Ascending aorta (tissue), 2 donors: Measurements from ENCODE around the gene FARP1. TPM values are rescaled to one million over a fixed set of nuclear protein-coding genes. Genes with fewer than 3 reads are reported as not detected.

ENCODE experiments used
- DNase-seq, 2 donors: peaks; one replicate each; pipeline ENCODE4 v3.0.0-alpha.2; 2019; ENCODE audit warnings: low spot score in 2 of 2
- H3K27ac ChIP-seq, 2 donors: fragments of 200-600 bp; sonication (generic); one replicate each; pipeline ENCODE4 v1.5.1; 2016 to 2017; ENCODE audit warnings: mild to moderate bottlenecking in 1 of 2
- H3K27me3 ChIP-seq: fragments of 200-600 bp; sonication (generic); one replicate; pipeline ENCODE4 v1.5.1; 2017
- H3K36me3 ChIP-seq, 2 donors: fragments of 200-600 bp; sonication (generic); one replicate each; pipeline ENCODE4 v1.5.1; 2016
- H3K4me1 ChIP-seq, 2 donors: fragments of 200-600 bp; sonication (generic); one replicate each; pipeline ENCODE4 v1.5.1; 2016 to 2017; ENCODE audit warnings: mild to moderate bottlenecking in 1 of 2
- H3K4me3 ChIP-seq, 2 donors: fragments of 200-600 bp; sonication (generic); one replicate each; pipeline ENCODE4 v1.5.1; 2016 to 2017; ENCODE audit warnings: mild to moderate bottlenecking in 1 of 2
- H3K9me3 ChIP-seq, 2 donors: fragments of 200-600 bp; sonication (generic); one replicate each; pipeline ENCODE4 v1.5.1; 2016
- CTCF ChIP-seq, 3 experiments: fragments of 200-600 bp in 2 of 3; fragments of 450-650 bp in 1 of 3; sonication (generic) in 2 of 3; IDR thresholded peaks; one replicate each; pipeline ENCODE4 v1.5.1; 2016 to 2019; ENCODE audit warnings: antibody characterized with exemption in 3 of 3, mild to moderate bottlenecking in 1 of 3, moderate library complexity in 1 of 3
- intact Hi-C: fragments of 100-400 bp; cut with DNase I; formaldehyde crosslinking; loops from one replicate; pipeline ENCODE4 v1.15.1; 2023
- total RNA-seq: library from RNA; depleted of rRNA; stranded (reverse); fragments of >200 nt; gene quantifications from one replicate; pipeline ENCODE4 v1.1.0, GENCODE V29; 2016

Gene FARP1
- total RNA-seq, 1 donor from 2014 or later: 80.8 TPM

- no peak for TF ChIP-seq CTCF (IDR thresholded peaks at IDR 0.05)
- no peak overlapping the region for H3K4me3 ChIP-seq
- H3K9me3 ChIP-seq: no peaks in the 10 kb centered on the region
- intact Hi-C loops: no loop called here
- peak in 1 of 2 donors; percentile 41 for DNase-seq
- H3K36me3 ChIP-seq: no peaks in the 10 kb centered on the region
- peaks cover 3 to 8% of the 10 kb centered on the region in 2 donors for H3K4me1 ChIP-seq
- no peak overlapping the region for H3K27ac ChIP-seq
- H3K27me3 ChIP-seq: no peaks in the 10 kb centered on the region
Observed at GRCh38 chr13:98489446-98490194, 346.7 kb downstream of the FARP1 start.

GRCh38 chr13:98490195-98490836 is 347.4 kb downstream of the FARP1 start:
- intact Hi-C loops: no loop called here
- H3K4me1 ChIP-seq: peaks cover 0 to 3% of the 10 kb centered on the region in 2 donors
- H3K9me3 ChIP-seq: no peaks in the 10 kb centered on the region
- H3K27ac ChIP-seq: no peak overlapping the region
- TF ChIP-seq CTCF (IDR thresholded peaks at IDR 0.05): no peak
- DNase-seq: no peak
- H3K36me3 ChIP-seq: no peaks in the 10 kb centered on the region
- H3K4me3 ChIP-seq: no peak overlapping the region
- H3K27me3 ChIP-seq: no peaks in the 10 kb centered on the region

GRCh38 chr13:98490866-98491265 is 348.0 kb downstream of the FARP1 start:
- no peaks in the 10 kb centered on the region for H3K4me1 ChIP-seq
- no peaks in the 10 kb centered on the region for H3K9me3 ChIP-seq
- no peaks in the 10 kb centered on the region for H3K36me3 ChIP-seq
- no peak overlapping the region for H3K4me3 ChIP-seq
- intact Hi-C loops: no loop called here
- no peak overlapping the region for H3K27ac ChIP-seq
- DNase-seq: no peak
- no peak for TF ChIP-seq CTCF (IDR thresholded peaks at IDR 0.05)
- H3K27me3 ChIP-seq: no peaks in the 10 kb centered on the region

GRCh38 chr13:98492335-98493041 is 349.6 kb downstream of the FARP1 start:
- H3K27ac ChIP-seq: no peak overlapping the region
- no peaks in the 10 kb centered on the region for H3K4me1 ChIP-seq
- H3K36me3 ChIP-seq: no peaks in the 10 kb centered on the region
- H3K4me3 ChIP-seq: no peak overlapping the region
- no peaks in the 10 kb centered on the region for H3K27me3 ChIP-seq
- intact Hi-C loops: no loop called here
- no peaks in the 10 kb centered on the region for H3K9me3 ChIP-seq
- TF ChIP-seq CTCF (IDR thresholded peaks at IDR 0.05): no peak
- DNase-seq: no peak

- no peak overlapping the region for H3K4me3 ChIP-seq
- no peak for DNase-seq
- no peaks in the 10 kb centered on the region for H3K4me1 ChIP-seq
- TF ChIP-seq CTCF (IDR thresholded peaks at IDR 0.05): no peak
- no peak overlapping the region for H3K27ac ChIP-seq
- H3K36me3 ChIP-seq: no peaks in the 10 kb centered on the region
- H3K27me3 ChIP-seq: no peaks in the 10 kb centered on the region
- H3K9me3 ChIP-seq: no peaks in the 10 kb centered on the region
- intact Hi-C loops: no loop called here
Observed at GRCh38 chr13:98493042-98493712, 350.3 kb downstream of the FARP1 start.
